Measurements from ENCODE around the gene RBM44.
"Not testable (repeated sequence)": the region's sequence is repeated elsewhere in the genome, so short reads cannot be mapped to it uniquely, and the experiment has no call there.

RBM44 gene

DNA sequence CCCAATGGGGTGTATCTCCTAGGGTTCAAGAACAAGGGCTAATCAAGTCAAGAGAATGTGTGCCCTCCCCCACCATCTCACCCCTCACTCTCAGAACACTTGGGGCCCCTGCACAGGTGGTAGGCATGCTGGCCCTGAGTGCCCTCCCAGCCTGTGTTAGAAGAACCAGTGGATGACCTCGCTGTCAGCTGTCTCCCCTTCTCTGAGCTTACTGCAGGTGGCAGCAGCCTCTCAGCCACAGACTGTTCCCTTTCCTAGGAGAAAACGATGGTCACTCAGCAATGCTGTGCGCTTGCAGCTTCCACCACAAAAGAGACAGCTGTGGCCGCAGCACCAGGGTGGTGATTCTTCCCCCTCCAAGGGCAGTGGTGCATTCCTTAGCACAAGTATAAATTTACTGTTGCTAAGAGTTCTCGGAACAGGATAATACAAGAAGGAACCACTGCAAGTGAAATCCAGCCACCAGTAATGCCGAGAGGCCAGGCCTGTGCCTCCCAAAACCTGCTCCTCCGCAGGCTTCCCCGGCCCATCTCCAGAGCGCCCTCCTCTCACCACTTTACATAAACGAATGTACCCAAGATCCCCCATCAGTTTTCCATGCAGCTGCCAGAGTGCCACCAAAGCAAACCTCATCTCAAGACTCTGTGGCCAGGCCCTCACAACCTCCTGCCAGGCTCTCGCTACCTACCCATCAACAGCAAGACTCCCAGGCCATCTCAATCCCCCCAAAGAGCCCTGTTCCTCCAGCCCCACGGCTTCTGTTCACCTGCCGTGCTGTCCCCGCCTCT, 59.9 kb downstream of the RBM44 start:
- DNase-seq = peak; percentile 39

DNA sequence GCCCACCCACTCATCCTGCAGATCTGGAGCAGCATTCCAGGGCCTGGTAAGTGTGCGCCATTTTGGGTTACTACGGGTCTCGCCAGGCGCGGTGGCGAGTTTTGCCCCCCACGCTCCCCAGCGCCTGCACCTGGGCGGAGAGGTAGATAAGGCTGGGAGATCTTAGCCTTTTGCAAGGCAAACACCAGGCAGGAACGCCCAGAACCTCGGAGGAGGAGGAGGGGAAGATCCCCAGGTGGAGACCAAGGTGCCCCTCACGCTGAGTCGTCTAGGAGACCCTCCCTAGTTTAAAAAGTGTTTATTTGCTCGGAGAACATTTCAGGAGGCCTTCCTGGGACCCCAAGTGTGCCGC, 60.5 kb downstream of the RBM44 start:
- DNase-seq = no peak

DNA sequence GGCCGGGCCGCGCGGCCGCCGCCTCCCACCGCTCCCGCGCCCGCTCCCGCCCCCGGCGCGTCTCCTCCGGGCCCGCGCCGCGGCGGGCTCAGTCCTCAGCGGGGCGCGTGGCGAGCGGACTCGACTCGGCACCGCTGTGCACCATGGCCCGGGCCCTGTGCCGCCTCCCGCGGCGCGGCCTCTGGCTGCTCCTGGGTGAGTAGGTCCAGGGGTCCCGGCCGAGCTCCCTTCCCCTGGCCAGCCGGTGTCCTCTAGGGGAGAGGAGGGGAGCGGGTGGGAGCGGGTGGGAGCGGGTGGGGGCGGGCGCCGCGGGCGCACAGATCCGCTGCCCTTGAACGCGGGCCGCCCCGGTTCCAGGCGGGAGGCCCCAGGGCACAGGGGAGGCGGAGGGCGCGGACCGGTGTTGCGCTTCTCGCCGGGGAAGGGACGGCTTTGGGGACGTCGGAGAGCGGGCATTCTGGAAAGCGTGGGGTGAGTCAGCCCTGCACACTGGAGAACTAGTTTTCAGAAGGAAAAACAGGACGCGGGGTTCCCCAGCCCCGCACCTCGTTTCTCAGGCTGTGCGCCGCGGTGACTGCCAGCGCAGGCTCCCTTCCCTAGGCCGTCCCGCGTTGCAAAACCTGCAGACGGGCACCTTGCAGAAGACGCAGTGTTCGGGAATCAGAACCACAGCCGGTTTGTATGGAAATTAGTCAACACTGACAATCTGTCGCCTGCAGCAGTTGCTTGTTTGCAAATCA, 61.1 kb downstream of the RBM44 start, which contains the start of gene RAMP1:
TSS of gene RAMP1 (plus strand) at position 91 of the 740 bp plus-strand sequence. CDS start at position 144, 53 bp downstream.
- no peak for DNase-seq

DNA sequence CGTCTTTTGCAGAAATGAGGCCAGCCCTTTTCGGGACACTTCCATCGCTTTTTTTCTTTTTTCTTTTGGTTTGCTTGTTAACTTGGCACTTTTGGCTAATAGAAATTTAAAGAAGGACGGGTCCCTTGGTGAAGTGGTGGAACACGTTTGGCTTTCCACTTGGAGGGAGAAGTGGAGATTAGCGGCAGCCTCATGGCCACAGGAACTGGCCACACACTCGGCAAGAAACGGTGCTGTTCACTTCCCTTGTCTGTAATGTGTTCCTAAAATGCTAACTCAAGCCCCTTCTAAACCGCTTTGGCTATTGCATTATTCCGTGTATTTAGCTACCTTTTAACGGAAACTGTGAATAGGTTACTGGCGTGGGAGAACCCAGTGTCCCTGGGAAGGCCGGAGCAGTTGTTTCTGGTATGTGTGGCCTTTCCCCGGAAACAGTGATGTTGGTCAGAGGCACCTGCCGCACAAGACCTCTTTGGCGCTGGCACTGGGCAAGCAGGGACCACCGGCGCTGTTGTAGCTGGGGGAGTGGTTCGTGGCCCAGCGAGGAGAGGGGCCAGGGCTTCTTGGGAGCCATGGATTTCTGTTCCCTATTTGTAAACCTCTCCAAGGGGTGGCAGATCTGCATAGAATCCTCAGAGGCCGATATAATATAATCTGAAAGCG, 61.8 kb downstream of the RBM44 start:
- DNase-seq = no peak

DNA sequence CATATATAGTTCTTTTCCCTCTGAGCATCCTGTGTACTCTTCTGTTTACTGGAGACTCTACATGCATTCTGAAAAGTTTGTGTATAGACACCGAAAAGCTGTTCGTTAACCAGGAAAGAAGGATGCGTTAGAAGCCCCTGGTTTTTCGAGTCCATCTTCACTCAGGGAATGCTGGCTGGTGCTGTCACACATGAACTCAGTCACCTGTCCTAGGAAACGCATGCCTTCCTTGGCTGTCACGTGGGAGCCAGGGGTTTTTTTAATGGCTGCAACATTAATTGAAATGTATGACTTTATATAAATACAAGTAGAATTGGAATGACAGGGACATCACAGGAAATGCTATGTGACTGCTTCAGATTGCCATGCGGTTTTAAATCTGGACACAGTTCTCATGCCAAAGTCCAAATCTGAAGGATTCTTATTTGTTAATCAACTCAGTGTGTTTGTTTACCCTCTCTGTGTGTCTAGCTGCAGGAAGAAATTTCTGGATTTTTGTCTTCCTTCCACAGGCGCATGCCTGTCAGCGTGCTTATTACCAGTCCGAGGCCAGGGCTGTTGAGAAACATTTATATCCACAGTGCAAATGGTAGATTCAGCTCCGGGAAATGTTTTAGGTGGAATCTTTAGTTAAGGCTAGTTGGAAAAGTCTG, 63.4 kb downstream of the RBM44 start:
- DNase-seq = no peak

DNA sequence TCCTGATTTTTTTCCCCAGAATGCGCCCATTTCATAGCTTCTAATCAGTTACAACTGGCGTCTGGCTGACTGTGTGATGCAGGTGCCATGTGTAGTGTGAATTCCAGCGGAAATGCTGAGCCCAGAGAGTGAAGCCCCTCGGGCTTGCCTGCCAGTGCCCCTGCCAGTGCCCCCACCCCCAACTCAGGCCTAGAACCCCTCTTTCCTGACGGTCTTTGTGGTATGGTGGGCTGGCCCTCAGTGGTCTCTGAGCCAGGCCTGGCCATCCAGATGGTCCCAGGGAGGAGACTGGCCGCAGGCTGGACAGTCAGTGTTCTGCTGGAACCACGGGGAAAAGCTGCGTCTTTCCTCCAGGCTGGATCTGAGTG, 63.9 kb downstream of the RBM44 start:
- DNase-seq = no peak

DNA sequence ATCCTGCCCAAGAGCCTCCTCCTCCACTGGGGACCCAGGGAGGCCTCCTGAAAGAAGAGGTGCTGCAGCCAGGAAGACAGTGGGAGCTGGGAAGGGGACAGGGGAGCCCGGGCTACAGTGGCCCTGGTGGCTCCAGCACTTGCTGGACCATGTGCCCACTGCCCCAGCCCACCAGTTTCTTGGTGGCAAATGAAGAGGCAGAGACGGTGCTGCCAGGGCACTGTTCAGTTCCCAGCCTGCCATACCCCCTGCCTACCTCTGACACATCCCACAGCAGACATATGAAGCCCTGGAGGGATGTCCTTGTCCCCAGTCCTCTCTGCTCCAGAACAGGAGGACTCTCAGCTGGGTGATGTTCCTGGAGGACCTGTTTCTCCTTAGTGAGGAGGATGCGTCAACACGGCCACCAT, 64.5 kb downstream of the RBM44 start:
- DNase-seq = no peak

DNA sequence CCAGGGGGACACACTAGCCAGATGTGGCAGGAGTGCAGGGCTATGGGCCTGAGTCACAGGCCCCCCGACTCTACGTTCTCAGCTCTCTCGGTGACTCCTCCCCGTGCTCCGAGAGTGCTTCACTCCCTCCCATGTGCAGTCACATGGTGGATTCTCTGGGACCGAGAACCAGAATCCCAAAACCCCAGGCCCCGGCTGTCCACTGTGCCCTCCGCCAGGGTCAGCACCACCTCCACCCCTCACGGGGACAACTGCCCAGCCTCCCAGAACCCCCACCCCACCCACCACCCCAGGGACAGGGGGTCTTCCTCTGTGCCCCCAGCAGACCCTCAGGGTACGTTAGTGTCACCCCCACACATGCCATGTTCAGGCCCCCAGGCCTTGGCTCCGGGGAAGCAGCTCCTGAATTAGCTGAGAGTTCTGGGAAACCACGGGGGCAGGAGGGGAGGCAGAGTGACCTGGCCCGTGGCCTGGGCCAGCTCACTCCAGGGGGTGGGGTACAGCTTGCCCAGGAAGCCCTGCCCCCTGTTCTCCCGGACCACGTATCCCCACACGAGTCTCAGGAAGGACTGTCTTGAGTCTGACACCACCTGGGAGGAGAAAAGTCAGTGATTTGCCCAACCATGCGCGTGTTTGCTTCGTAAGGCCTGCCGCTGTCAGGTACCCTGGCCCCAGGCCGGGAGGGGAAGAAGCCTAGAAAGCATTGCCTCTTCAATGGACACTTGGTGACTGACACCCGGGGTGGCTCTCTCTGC, 65.3 kb downstream of the RBM44 start:
- DNase-seq = no peak

DNA sequence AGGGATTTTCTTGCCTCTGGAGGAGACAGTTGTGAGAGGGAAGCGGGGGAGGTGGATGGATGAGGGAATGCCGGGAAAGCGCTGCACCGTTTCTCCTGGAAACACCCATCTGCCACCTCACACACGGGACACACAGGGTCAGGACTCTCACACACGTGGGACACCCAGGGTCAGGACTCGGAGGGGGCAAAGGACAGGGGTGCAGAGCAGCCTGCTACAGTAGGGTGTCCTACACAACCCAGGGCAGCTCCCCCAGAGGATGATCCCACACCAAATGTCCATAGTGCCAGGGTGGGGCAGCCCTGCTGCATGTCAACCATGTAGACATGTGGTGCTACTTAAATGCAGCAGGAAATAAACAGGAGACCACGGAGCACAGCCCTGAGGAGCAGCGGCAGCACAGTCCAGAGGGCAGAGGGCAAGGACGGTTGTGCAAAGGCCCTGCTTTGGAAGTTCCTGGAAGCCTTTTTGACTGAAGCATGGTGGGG, 65.9 kb downstream of the RBM44 start:
- DNase-seq = no peak

DNA sequence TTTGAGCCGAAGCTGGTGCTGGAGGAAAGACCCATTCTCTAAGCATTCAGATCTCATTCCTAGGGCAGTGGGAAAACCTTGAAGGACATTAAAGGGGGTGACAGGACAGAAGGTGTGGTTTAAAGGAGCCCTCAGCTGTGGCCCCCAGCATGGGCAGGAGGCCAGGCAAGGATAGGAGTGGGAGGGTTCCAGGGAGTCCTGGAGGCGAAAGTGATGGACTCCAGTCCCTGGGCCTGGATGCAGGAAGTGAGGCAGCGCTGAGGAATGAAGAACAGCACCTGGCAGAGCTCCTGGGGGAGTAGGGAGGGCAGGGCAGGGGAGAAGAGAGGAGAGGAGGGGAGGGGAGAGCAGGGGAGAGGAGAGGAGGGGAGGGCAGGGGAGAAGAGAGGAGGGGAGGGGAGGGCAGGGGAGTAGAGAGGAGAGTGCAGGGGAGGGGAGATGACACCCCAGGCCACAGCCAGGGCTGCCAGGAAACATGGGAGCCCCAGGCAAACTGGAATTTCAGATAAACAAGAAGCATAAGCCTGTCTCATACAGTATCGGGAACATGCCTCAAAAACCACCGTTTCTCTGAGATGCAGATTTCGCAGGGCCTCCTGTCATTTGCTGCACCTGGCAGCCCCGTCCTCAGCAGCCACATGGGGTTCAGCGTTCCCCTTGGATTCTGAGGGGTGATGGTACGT, 66.5 kb downstream of the RBM44 start:
- DNase-seq = no peak

DNA sequence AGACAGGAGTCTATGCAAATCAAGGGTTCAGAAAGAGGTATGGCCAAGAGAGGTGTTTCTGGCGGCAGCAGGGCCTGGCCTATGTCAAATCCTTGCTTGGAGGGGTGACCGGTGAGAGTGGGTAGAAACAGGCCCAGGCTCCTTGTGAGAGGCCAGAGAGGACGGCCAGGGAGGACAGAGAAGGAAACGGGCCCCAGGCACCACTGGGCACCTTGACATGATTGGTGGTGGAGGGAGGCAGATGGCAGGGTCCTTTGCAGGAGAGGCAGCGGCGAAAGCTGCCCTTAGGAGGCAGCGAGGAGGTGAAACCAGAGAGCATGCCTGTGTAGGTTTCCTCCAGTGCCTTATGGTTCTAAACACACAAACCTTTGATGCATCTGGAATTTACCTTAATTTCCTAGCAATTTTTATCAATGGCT, 67.1 kb downstream of the RBM44 start:
- no peak for DNase-seq

DNA sequence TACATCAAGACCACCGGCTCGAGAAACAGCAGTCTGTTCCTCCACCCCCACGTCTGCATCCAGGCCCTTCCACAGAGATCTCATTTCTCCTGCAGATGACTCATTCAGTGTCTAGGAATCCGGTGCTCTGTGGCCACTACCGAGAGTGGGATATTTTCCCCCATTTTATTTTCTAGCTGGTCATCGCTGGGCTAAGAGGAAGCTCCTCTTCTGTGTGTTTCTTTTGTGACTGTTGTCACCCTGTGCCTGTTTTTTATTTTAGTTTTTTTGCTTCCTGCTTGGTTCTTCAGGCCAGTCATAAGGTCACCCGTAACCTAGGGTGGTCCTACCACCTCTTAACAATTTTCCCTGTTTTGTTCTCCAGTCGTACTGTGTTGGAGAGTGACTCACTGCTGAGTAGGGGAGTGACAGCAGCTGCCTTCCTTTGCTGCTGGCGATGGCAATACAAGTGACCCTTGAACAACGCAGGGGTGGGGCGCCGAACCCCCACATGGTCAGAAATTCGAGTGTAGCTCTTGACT, 67.6 kb downstream of the RBM44 start:
- no peak for DNase-seq

DNA sequence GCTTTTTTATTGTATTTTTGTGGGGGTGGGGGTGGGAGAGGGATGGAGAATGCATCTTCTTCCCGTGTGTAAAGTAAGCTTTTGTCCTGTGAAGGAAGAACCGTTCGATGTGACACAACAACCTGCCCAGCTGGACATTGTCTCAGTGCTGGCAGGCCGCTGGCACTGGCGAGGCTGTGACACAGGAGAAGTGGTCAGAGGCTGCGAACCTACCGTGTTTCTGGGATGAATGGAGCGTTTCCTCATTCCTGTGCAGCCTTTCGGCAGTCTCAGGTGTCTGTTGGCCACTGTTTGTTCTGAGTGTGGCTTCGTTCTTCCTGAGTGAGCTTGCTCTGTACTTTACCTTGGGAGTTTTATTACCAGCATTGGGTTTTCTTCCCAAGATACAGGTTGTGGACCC, 68.9 kb downstream of the RBM44 start:
- no peak for DNase-seq

DNA sequence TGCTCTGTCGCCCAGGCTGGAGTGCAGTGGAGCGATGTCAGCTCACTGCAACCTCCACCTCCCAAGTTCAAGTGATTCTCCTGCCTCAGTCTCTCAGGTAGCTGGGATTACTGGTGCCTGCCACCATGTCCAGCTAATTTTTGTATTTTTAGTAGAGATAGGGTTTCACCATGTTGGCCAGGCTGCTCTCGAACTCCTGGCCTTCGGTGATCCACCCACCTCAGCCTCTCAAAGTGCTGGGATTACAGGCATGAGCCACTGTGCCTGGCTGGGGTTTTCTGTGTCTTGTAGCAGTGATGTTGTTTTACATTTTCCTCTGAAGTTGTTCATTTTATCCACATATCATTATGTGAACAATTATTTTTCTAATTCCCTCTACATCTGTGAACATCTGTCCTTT, 69.5 kb downstream of the RBM44 start:
- not testable (repeated sequence) for DNase-seq

DNA sequence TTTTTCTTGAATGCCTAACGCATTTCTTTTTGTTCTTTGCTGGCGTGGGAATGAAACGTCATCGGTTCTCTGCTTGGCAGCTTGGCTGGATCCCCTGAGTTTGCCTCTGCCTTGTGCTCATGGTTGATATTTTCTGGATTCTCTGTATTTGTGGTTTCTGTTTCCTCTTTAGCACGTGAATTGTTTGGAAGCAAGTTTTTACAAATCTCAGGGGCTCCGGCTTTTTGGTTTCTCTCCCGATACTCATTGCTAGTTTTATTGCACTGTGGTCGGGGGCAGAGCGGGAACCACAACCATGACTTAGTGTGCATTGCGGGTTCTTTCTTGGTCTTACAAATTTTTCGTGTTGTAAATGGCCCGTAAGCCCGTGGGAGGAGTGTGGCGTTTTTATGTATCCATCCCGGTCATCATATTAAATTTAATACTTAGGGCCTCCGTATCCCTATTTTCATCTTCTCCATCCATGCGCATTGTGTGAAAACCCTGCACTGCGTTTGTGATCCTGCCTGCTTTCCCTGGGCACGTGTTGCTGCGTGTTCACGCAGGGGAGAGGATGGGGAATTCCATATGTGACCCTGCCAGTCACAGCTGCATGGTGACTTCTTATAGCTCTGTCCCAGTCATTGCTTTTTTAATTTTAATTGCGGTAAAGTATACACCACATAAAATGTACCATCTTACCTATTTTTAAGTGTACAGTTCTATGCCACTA, 70.2 kb downstream of the RBM44 start:
- no peak for DNase-seq

DNA sequence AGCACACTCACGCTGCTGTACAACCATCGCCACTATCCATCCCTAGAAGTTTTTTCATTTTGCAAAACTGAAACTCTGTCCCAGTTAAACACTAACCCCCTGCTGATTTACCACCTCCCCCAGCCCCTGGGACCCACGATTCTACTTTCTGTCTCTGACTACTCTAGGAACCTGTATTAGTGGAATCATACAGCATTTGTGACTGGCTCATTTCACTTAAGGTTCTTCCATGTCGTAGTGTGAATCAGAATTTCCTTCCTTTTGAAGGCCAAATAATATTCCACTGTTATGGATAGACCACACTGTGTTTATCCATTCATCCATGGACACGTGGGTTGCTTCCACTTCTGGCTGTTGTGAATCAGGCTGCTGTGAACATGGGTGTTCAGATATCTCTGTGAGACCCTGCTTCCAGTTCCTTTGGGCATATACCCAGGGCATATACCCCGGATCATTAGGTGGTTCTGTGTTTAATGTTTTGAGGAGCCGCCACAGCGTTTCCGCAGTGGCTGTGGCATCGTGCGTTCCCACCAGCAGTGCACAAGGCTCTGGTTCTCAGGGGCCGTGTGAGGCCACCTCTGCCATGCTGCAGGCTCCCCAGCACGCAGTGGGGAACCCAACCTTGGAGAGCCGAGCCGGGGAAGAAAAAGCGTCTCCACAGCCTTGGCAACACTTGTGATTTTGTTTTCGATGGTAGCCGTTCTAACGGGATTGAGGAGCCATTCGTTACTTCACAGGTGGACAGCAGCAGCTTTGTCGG, 70.9 kb downstream of the RBM44 start:
- DNase-seq = no peak

DNA sequence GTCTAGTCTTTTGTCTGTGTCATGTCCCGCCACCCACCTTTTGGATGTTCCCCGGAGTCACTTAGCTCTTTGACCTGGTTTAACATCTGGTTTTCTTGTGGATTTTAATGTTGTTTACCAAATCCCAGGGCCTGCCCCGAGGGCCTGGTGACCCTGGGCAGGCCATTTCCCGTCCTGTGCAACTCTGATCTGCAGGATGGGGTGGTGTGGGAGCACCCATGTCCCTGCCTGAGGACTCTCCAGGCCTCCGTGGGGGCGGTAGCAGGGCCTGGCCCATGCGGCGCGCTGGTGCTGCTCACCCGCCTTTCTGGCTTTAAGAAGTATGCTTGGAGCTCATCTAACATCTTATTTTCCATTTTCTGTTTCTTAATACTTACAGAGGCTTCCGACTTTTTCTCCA, 71.5 kb downstream of the RBM44 start:
- no peak for DNase-seq

DNA sequence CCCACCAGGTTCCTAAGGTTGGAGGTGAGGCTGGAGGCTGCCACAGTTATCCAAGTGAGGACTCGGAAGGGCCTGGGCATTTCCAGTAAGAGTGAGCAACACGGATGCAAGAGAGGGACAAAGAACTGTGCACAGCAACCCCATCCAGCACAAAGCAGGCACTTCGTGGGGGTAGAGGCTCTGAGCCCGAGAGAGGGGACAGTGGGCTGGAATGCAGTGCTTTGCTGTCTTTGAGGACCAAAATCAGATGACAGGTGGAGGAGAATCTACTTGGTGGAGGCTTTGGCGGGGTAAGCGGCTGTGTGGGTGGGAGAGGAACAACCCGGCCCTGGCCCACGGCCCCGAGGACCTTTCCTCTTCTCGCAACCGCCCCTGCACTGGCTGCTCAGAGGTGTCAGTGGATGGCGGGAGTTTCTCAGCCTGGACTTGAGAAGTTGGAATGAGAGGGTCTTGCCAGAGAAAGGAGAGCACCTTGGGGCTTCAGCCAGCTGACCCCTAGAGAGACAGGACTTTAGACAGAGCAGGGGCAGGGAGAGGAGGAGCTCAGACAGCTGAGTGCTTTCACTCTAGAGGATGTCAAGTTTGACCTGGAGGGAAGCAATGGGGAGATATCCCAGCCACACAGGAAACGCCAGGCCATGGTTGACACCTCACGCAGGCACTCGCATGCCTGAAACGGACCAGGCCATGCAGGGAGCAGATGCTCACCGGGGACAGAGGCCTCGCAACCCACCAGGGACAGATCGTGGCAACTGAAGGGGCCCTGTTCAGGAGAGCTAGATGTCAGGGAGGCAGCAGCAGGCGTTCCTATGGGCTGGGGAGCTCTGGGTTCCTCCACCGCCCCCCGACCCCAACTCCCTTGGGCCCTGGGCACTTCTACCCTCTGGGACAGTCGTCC, 72.4 kb downstream of the RBM44 start:
- no peak for DNase-seq
